GM12878 (cell line): ENCODE results near the gene GJA1. TPM values are rescaled to one million over a fixed set of nuclear protein-coding genes. Genes with fewer than 3 reads are reported as not detected.

ENCODE experiments used
- CEBPB ChIP-seq, 2 experiments: fragments of 150-350 bp in 1 of 2; IDR thresholded peaks; 2 replicates each; pipeline ENCODE4 v1.6.1; 2012 to 2014; ENCODE audit warnings: low read depth in 2 of 2, low read length in 2 of 2, borderline replicate concordance in 1 of 2, inconsistent platforms in 1 of 2
- EED ChIP-seq: sonication (generic); IDR thresholded peaks from 2 replicates; pipeline ENCODE4 v1.6.1; 2016; ENCODE audit warnings: antibody characterized with exemption, low read depth
- MEF2B ChIP-seq: fragments of 450-650 bp; IDR thresholded peaks from 2 replicates; pipeline ENCODE4 v1.6.1; 2018; ENCODE audit warnings: mild to moderate bottlenecking, moderate library complexity; ENCODE audit not compliant: partially characterized antibody, poor library complexity, severe bottlenecking
- NFIC ChIP-seq: IDR thresholded peaks from 2 replicates; pipeline ENCODE4 v1.6.1; 2012; ENCODE audit warnings: low read depth, mild to moderate bottlenecking, inconsistent platforms, low read length, moderate library complexity
- PML ChIP-seq: IDR thresholded peaks from 2 replicates; pipeline ENCODE4 v1.6.1; 2012; ENCODE audit warnings: low read length, inconsistent platforms
- SIN3A ChIP-seq: IDR thresholded peaks from 2 replicates; pipeline ENCODE4 v1.6.1; 2012; ENCODE audit warnings: low read depth, low read length, improper control_type of control experiment
- SMAD1 ChIP-seq: fragments of 450-650 bp; IDR thresholded peaks from 2 replicates; pipeline ENCODE4 v1.6.1; 2018; ENCODE audit warnings: mild to moderate bottlenecking, low read depth; ENCODE audit not compliant: partially characterized antibody
- SMAD5 ChIP-seq: IDR thresholded peaks from 2 replicates; pipeline ENCODE4 v1.6.1; 2016; ENCODE audit warnings: antibody characterized with exemption, low read depth
- polyA plus RNA-seq, 11 experiments: library from polyadenylated mRNA; depleted of rRNA in 4 of 11; unstranded in 6 of 11; stranded (reverse) in 5 of 11; fragments of >200 nt; fragmentation: Nextera tagmentation in 4 of 11; fragmentation: Illumina TruSeq in 1 of 11; extraction: Ambion mirVana in 4 of 11; extraction: Trizol in 1 of 11; gene quantifications; 1 replicate in 1 of 11; 2 replicates in 10 of 11; pipeline versions ENCODE4 v1.2.1 to v1.2.3, GENCODE V29; 2011 to 2016; ENCODE audit warnings: inconsistent platforms in 2 of 11, missing spikeins in 2 of 11, low read depth in 1 of 11
- total RNA-seq, 4 experiments: library from RNA; depleted of rRNA in 3 of 4; stranded (reverse); fragments of >200 nt in 3 of 4; fragmentation: Illumina TruSeq in 1 of 4; extraction: Trizol in 1 of 4; gene quantifications; 2 replicates each; pipeline versions ENCODE4 v1.2.1 to v1.2.3, GENCODE V29; 2013 to 2021
- TF ChIP-seq, protein P1 (sequence below): IDR thresholded peaks from 2 replicates; pipeline ENCODE4 v1.6.1; 2012; ENCODE audit warnings: improper control_type of control experiment, low read depth, low read length; ENCODE audit not compliant: insufficient replicate concordance

Gene GJA1
- total and polyA plus RNA-seq, 10 of the 15 experiments (the other 5 are each of a cell fraction or from before 2014, with no cell fraction given): 0.11 to 0.69 (median 0.11) TPM; not detected in 7

DNA sequence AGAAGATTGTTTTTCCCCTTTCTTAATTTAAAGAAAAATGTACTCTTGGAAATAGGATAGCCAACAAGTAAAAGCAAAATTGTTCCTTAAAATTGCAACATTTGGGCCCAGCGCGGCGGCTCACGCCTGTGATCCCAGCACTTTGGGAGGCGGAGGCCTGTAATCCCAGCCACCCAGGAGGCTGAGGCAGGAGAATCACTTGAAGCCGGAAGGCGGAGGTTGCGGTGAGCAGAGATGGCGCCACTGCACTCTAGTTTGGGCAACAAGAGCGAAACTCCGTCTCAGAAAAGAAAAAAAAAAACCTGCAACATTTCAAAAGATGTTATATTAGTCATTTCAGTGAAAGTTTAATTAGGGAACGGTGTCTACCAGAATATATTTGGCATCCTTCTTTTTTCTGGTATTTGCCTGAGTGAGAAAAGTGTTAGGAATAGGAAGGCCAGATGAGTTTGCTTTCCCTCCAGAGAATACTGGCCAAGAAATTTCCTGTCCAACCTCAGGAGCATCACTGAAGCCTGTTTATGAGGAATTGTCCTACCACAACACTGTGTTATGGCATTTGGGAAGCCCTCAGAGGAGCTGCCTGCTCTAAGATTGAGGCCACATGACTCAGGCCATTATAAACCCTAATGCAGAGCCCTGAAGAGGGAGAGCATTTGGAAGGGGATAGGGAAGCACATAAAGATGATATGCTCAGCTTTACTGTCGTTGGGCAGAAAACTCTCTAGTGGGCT is 1.2 kb upstream of the GJA1 start (continued):
- TF ChIP-seq, protein P1, sequence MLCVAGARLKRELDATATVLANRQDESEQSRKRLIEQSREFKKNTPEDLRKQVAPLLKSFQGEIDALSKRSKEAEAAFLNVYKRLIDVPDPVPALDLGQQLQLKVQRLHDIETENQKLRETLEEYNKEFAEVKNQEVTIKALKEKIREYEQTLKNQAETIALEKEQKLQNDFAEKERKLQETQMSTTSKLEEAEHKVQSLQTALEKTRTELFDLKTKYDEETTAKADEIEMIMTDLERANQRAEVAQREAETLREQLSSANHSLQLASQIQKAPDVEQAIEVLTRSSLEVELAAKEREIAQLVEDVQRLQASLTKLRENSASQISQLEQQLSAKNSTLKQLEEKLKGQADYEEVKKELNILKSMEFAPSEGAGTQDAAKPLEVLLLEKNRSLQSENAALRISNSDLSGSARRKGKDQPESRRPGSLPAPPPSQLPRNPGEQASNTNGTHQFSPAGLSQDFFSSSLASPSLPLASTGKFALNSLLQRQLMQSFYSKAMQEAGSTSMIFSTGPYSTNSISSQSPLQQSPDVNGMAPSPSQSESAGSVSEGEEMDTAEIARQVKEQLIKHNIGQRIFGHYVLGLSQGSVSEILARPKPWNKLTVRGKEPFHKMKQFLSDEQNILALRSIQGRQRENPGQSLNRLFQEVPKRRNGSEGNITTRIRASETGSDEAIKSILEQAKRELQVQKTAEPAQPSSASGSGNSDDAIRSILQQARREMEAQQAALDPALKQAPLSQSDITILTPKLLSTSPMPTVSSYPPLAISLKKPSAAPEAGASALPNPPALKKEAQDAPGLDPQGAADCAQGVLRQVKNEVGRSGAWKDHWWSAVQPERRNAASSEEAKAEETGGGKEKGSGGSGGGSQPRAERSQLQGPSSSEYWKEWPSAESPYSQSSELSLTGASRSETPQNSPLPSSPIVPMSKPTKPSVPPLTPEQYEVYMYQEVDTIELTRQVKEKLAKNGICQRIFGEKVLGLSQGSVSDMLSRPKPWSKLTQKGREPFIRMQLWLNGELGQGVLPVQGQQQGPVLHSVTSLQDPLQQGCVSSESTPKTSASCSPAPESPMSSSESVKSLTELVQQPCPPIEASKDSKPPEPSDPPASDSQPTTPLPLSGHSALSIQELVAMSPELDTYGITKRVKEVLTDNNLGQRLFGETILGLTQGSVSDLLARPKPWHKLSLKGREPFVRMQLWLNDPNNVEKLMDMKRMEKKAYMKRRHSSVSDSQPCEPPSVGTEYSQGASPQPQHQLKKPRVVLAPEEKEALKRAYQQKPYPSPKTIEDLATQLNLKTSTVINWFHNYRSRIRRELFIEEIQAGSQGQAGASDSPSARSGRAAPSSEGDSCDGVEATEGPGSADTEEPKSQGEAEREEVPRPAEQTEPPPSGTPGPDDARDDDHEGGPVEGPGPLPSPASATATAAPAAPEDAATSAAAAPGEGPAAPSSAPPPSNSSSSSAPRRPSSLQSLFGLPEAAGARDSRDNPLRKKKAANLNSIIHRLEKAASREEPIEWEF: no peak
- TF ChIP-seq CEBPB (IDR thresholded peaks at IDR 0.05; ENCODE audit: borderline replicate concordance in 1 of 2, low read depth in 2 of 2, low read length in 2 of 2): no peak
- TF ChIP-seq PML: no peak
- TF ChIP-seq MEF2B: no peak
- no peak for TF ChIP-seq SMAD5
- TF ChIP-seq NFIC: no peak
- TF ChIP-seq SIN3A: no peak
- no peak for TF ChIP-seq SMAD1
- TF ChIP-seq EED: no peak
